ENCODE data around the gene LPXN.

DNA sequence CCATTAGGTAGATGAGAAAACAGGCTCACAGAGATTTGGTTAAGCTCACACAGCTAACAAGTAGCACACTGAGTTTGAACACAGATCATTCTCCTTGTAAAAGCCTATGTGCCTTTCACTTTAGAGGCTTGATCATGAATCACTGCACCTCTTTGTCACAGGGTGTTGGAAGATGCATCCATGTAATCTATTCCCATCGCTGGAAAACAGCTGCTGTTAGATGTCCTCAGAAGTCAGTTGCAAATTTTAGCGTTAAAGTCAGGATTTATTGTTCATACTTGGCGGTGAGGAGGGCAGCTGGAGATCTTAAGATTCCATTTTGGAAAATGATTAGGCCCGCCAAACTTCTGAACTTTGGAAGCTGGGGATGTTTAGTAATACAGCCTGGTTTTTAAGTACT, 49.4 kb upstream of the LPXN start:
- TF ChIP-seq, protein P1, sequence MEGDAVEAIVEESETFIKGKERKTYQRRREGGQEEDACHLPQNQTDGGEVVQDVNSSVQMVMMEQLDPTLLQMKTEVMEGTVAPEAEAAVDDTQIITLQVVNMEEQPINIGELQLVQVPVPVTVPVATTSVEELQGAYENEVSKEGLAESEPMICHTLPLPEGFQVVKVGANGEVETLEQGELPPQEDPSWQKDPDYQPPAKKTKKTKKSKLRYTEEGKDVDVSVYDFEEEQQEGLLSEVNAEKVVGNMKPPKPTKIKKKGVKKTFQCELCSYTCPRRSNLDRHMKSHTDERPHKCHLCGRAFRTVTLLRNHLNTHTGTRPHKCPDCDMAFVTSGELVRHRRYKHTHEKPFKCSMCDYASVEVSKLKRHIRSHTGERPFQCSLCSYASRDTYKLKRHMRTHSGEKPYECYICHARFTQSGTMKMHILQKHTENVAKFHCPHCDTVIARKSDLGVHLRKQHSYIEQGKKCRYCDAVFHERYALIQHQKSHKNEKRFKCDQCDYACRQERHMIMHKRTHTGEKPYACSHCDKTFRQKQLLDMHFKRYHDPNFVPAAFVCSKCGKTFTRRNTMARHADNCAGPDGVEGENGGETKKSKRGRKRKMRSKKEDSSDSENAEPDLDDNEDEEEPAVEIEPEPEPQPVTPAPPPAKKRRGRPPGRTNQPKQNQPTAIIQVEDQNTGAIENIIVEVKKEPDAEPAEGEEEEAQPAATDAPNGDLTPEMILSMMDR (IDR thresholded peaks at IDR 0.05; ENCODE audit: poor library complexity), result no peak
- no peak for TF ChIP-seq EZH2phosphoT487 (IDR thresholded peaks at IDR 0.05; ENCODE audit: low read depth, severe bottlenecking, unreplicated experiment)
- TF ChIP-seq EZH2 (IDR thresholded peaks at IDR 0.05; ENCODE audit: borderline replicate concordance), result no peak

All from hepatocyte (in vitro differentiated cells).